HepG2 (cell line): ENCODE measurements around the gene UBAC2. TPM values are rescaled to one million over a fixed set of nuclear protein-coding genes. Genes with fewer than 3 reads are reported as not detected.

Experiments
- ATAC-seq: fragments of 200-7000 bp; cut with Tn5 transposase; 3 replicates; pipeline ENCODE4 v1.9.1; 2020; ENCODE audit warnings: mild to moderate bottlenecking, moderate library complexity
- BruUV-seq: library from RNA; stranded (reverse); fragments of 400-500 nt; replicated peaks from 2 replicates; lab custom pipeline; 2021; lab: Mats Ljungman, UMichigan
- CTCF ChIA-PET: fragments of 300-600 bp; formaldehyde crosslinking; extraction: SDS; loops from one replicate; lab custom pipeline; 2021; ENCODE audit warnings: low total read pairs, inconsistent platforms, low intra/inter-chr PET ratio; lab: Yijun Ruan, JAX
- POLR2A ChIA-PET: fragments of 350-600 bp; sonication (Branson Sonifier 250); formaldehyde crosslinking; loops from one replicate; lab custom pipeline; 2020; ENCODE audit warnings: antibody characterized with exemption, inconsistent platforms; lab: Yijun Ruan, JAX
- DNase-seq: peaks from one replicate; pipeline ENCODE4 v3.0.0-alpha.2; 2015; ENCODE audit warnings: low spot score
- FAIRE-seq: peaks from 3 replicates; lab custom pipeline; 2011; peaks lifted over from hg19 to GRCh38; lab: Jason Lieb, UNC
- H2AFZ ChIP-seq: one replicate; pipeline ENCODE4 v1.6.1; 2011; ENCODE audit warnings: low read length, inconsistent platforms
- H3K27ac ChIP-seq: fragments of 300-600 bp; 3 replicates; pipeline ENCODE4 v1.8.0; 2011; ENCODE audit warnings: mixed run types, mild to moderate bottlenecking, mixed read lengths, low read length, inconsistent platforms; ENCODE audit not compliant: insufficient read depth; ENCODE audit errors: extremely low read length
- H3K27me3 ChIP-seq, 2 experiments: fragments of 200-600 bp in 1 of 2; 2 replicates in 1 of 2; 3 replicates in 1 of 2; pipeline versions ENCODE4 v1.6.0 to v1.8.0; 2011; ENCODE audit warnings: low read length in 2 of 2, mild to moderate bottlenecking in 2 of 2, moderate library complexity in 2 of 2, inconsistent platforms in 1 of 2; ENCODE audit not compliant: insufficient read depth in 2 of 2, control insufficient read depth in 1 of 2
- H3K36me3 ChIP-seq, 2 experiments: fragments of 200-600 bp in 1 of 2; replicated peaks in 1 of 2; 2 replicates in 1 of 2; 3 replicates in 1 of 2; pipeline versions ENCODE4 v1.5.1 to v1.8.0; 2011; ENCODE audit warnings: low read length in 2 of 2, inconsistent platforms in 1 of 2; ENCODE audit not compliant: insufficient read depth in 2 of 2, control insufficient read depth in 1 of 2
- H3K4me1 ChIP-seq: 2 replicates; pipeline ENCODE4 v1.5.1; 2012; ENCODE audit warnings: low read length, inconsistent platforms; ENCODE audit not compliant: insufficient read depth
- H3K4me2 ChIP-seq: 2 replicates; pipeline ENCODE4 v1.6.0; 2011; ENCODE audit warnings: low read depth, low read length, inconsistent platforms
- H3K4me3 ChIP-seq, 3 experiments: fragments of 200-600 bp in 1 of 3; sonication (generic), shearing (Covaris generic) in 1 of 3; replicated peaks in 1 of 3; 2 replicates each; pipeline ENCODE4 v1.5.1; 2011 to 2016; ENCODE audit warnings: low read length in 3 of 3, inconsistent platforms in 2 of 3, low read depth in 2 of 3, mild to moderate bottlenecking in 2 of 3, control low read depth in 1 of 3, mixed read lengths in 1 of 3; ENCODE audit not compliant: insufficient read depth in 1 of 3
- H3K79me2 ChIP-seq: one replicate; pipeline ENCODE4 v1.6.1; 2011; ENCODE audit warnings: low read length, inconsistent platforms; ENCODE audit not compliant: insufficient read depth
- H3K9ac ChIP-seq: 2 replicates; pipeline ENCODE4 v1.6.0; 2011; ENCODE audit warnings: mild to moderate bottlenecking, low read depth, low read length, inconsistent platforms; ENCODE audit not compliant: insufficient read depth
- H3K9me3 ChIP-seq: 2 replicates; pipeline ENCODE4 v1.5.1; 2012; ENCODE audit warnings: mild to moderate bottlenecking, low read length
- H4K20me1 ChIP-seq: 2 replicates; pipeline ENCODE4 v1.6.0; 2011; ENCODE audit warnings: inconsistent platforms, mild to moderate bottlenecking, low read length, moderate library complexity; ENCODE audit not compliant: insufficient read depth
- CHCHD3 ChIP-seq: sonication (generic); formaldehyde crosslinking; IDR thresholded peaks from 2 replicates; pipeline ENCODE4 v1.8.0; 2022; ENCODE audit warnings: mild to moderate bottlenecking, missing genetic modification reagents, moderate library complexity
- FOXK2 ChIP-seq: fragments of 450-650 bp; IDR thresholded peaks from 2 replicates; pipeline ENCODE4 v1.6.1; 2016
- HNRNPH1 ChIP-seq: fragments of 200-400 bp; formaldehyde crosslinking; optimal IDR thresholded peaks from 2 replicates; pipeline ENCODE3; 2017; ENCODE audit warnings: mild to moderate bottlenecking, low read depth, low read length
- NPAS2 ChIP-seq: sonication (generic); formaldehyde crosslinking; IDR thresholded peaks from 2 replicates; pipeline ENCODE4 v1.8.0; 2022; ENCODE audit warnings: mild to moderate bottlenecking, missing genetic modification reagents, borderline replicate concordance
- NR1H2 ChIP-seq: sonication (generic); formaldehyde crosslinking; IDR thresholded peaks from 2 replicates; pipeline ENCODE4 v1.8.1; 2022; ENCODE audit warnings: low read depth, missing genetic modification reagents, borderline replicate concordance
- ONECUT2 ChIP-seq: sonication (generic); formaldehyde crosslinking; IDR thresholded peaks from 2 replicates; pipeline ENCODE4 v1.4.0; 2020; ENCODE audit warnings: missing genetic modification reagents
- SATB2 ChIP-seq: sonication (generic); formaldehyde crosslinking; IDR thresholded peaks from 2 replicates; pipeline ENCODE4 v1.5.0; 2020; ENCODE audit warnings: missing genetic modification reagents
- TEAD2 ChIP-seq: sonication (generic); formaldehyde crosslinking; IDR thresholded peaks from 2 replicates; pipeline ENCODE4 v1.9.0; 2021; ENCODE audit warnings: missing genetic modification reagents
- ZBTB7B ChIP-seq: sonication (generic); formaldehyde crosslinking; IDR thresholded peaks from 2 replicates; pipeline ENCODE4 v1.4.0; 2020; ENCODE audit warnings: missing genetic modification reagents
- ZNF263 ChIP-seq: sonication (generic); formaldehyde crosslinking; IDR thresholded peaks from 2 replicates; pipeline ENCODE4 v1.4.0; 2020; ENCODE audit warnings: missing genetic modification reagents
- ZNF264 ChIP-seq: sonication (generic); formaldehyde crosslinking; IDR thresholded peaks from 2 replicates; pipeline ENCODE4 v1.4.0; 2020; ENCODE audit warnings: missing genetic modification reagents
- ZNF326 ChIP-seq: sonication (generic); formaldehyde crosslinking; IDR thresholded peaks from 2 replicates; pipeline ENCODE4 v1.4.0; 2020; ENCODE audit warnings: missing genetic modification reagents, borderline replicate concordance
- in situ Hi-C: cut with HindIII; loops from 2 replicates; pipeline ENCODE4 v1.10.0; 2017; ENCODE audit warnings: low pct_unique_long_range_greater_than_20kb; ENCODE audit not compliant: extremely low pct_ligation_motif_present
- intact Hi-C: fragments of 100-400 bp; cut with micrococcal nuclease; formaldehyde crosslinking; loops from one replicate; pipeline ENCODE4 v1.10.0; 2022; ENCODE audit not compliant: unreplicated experiment
- polyA plus RNA-seq, 8 experiments: library from polyadenylated mRNA; depleted of rRNA in 3 of 8; stranded (reverse) in 7 of 8; unstranded in 1 of 8; fragments of >200 nt; fragmentation: Illumina TruSeq in 4 of 8; extraction: Trizol in 4 of 8; gene quantifications; 2 replicates each; pipeline versions ENCODE4 v1.2.1 to v1.2.3, GENCODE V29; 2011 to 2016; ENCODE audit warnings: low read depth in 4 of 8, missing spikeins in 1 of 8, mixed read lengths in 1 of 8; ENCODE audit not compliant: insufficient read depth in 1 of 8
- total RNA-seq, 5 experiments: library from RNA; depleted of rRNA; stranded (reverse); fragments of >200 nt; fragmentation: Illumina TruSeq; extraction: Trizol; gene quantifications; 2 replicates each; pipeline ENCODE4 v1.2.3, GENCODE V29; 2016; ENCODE audit warnings: low read depth in 1 of 5
- TF ChIP-seq, protein P1 (sequence below): sonication (generic); formaldehyde crosslinking; conservative IDR thresholded peaks from 2 replicates; pipeline ENCODE4 v1.4.0; 2020; ENCODE audit warnings: mild to moderate bottlenecking, missing genetic modification reagents, moderate library complexity
- TF ChIP-seq, protein P2 (sequence below): sonication (generic); formaldehyde crosslinking; IDR thresholded peaks from 2 replicates; pipeline ENCODE4 v1.8.0; 2022; ENCODE audit warnings: missing genetic modification reagents, mild to moderate bottlenecking, borderline replicate concordance
- TF ChIP-seq, protein P3 (sequence below): IDR thresholded peaks from 2 replicates; pipeline ENCODE4 v1.6.1; 2016; ENCODE audit warnings: low read depth, borderline replicate concordance
- TF ChIP-seq, protein P4 (sequence below): sonication (generic); formaldehyde crosslinking; IDR thresholded peaks from 2 replicates; pipeline ENCODE4 v1.4.0; 2020; ENCODE audit warnings: missing genetic modification reagents, borderline replicate concordance

The UBAC2 gene
- total and polyA plus RNA-seq, 2 of the 13 experiments (the other 11 are each of a cell fraction or from before 2014, with no cell fraction given) = 61.3 to 80.8 TPM

DNA sequence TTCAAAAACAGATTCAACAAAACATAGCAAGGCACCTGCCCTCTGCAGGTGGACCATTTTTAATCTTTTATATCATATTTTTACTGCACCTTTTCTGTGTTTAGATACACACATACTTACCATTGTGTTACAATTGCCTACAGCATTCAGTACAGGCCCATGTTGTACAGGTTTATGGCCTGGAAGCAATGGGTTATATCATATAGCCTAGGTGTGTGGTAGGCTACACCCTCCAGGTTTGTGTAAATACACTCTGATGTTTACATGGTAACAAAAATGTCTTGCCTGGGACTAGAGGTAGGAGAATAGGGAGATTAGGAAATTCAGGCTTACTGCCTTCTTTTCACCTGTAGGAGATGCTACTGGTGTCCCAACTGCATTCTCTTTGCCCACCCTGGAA is 8.2 kb upstream of the UBAC2 start:
- no peak overlapping the region for H3K4me3 ChIP-seq
- H3K79me2 ChIP-seq = no peaks in the 10 kb centered on the region
- ChIA-PET POLR2A (interaction anchor here (1.1 kb wide), 1 partner anchor 8 kb away, joined by 3 read pairs; the partner anchor contains the start of gene UBAC2), CTCF (no interaction called here)
- no peak overlapping the region for H3K4me2 ChIP-seq
- H3K4me1 ChIP-seq = peaks cover 23% of the 10 kb centered on the region; the same call in 1 of the 2 replicates
- no peaks in the 10 kb centered on the region for H3K9me3 ChIP-seq
- in situ Hi-C loops = no loop called here
- no peaks in the 10 kb centered on the region for H4K20me1 ChIP-seq
- no peaks in the 10 kb centered on the region for H3K27me3 ChIP-seq
- H3K27ac ChIP-seq = no peak overlapping the region
- no TSS peak for BruUV-seq
- ATAC-seq (no peak; the same call in 2 of the 3 replicates), DNase-seq (no peak), FAIRE-seq (no peak)
- H3K9ac ChIP-seq = no peak overlapping the region
- no peak overlapping the region for H2AFZ ChIP-seq
- no peaks in the 10 kb centered on the region for H3K36me3 ChIP-seq
- intact Hi-C loops = no loop called here
- TF ChIP-seq NR1H2 (no peak), FOXK2 (no peak), HNRNPH1 (no peak), ZNF264 (no peak), ZNF326 (CRISPR knock-in tag) (no peak), NPAS2 (CRISPR knock-in tag) (no peak), CHCHD3 (no peak), TEAD2 (CRISPR knock-in tag) (no peak), ZNF263 (CRISPR knock-in tag) (no peak), SATB2 (CRISPR knock-in tag) (no peak), ONECUT2 (CRISPR knock-in tag) (no peak), ZBTB7B (no peak)
- TF ChIP-seq, protein P1, sequence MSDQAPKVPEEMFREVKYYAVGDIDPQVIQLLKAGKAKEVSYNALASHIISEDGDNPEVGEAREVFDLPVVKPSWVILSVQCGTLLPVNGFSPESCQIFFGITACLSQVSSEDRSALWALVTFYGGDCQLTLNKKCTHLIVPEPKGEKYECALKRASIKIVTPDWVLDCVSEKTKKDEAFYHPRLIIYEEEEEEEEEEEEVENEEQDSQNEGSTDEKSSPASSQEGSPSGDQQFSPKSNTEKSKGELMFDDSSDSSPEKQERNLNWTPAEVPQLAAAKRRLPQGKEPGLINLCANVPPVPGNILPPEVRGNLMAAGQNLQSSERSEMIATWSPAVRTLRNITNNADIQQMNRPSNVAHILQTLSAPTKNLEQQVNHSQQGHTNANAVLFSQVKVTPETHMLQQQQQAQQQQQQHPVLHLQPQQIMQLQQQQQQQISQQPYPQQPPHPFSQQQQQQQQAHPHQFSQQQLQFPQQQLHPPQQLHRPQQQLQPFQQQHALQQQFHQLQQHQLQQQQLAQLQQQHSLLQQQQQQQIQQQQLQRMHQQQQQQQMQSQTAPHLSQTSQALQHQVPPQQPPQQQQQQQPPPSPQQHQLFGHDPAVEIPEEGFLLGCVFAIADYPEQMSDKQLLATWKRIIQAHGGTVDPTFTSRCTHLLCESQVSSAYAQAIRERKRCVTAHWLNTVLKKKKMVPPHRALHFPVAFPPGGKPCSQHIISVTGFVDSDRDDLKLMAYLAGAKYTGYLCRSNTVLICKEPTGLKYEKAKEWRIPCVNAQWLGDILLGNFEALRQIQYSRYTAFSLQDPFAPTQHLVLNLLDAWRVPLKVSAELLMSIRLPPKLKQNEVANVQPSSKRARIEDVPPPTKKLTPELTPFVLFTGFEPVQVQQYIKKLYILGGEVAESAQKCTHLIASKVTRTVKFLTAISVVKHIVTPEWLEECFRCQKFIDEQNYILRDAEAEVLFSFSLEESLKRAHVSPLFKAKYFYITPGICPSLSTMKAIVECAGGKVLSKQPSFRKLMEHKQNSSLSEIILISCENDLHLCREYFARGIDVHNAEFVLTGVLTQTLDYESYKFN = no peak
- TF ChIP-seq, protein P2, sequence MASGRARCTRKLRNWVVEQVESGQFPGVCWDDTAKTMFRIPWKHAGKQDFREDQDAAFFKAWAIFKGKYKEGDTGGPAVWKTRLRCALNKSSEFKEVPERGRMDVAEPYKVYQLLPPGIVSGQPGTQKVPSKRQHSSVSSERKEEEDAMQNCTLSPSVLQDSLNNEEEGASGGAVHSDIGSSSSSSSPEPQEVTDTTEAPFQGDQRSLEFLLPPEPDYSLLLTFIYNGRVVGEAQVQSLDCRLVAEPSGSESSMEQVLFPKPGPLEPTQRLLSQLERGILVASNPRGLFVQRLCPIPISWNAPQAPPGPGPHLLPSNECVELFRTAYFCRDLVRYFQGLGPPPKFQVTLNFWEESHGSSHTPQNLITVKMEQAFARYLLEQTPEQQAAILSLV (CRISPR knock-in tag) = no peak
- TF ChIP-seq, protein P3, sequence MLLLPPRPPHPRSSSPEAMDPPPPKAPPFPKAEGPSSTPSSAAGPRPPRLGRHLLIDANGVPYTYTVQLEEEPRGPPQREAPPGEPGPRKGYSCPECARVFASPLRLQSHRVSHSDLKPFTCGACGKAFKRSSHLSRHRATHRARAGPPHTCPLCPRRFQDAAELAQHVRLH (CRISPR knock-in tag) = no peak
- TF ChIP-seq, protein P4, sequence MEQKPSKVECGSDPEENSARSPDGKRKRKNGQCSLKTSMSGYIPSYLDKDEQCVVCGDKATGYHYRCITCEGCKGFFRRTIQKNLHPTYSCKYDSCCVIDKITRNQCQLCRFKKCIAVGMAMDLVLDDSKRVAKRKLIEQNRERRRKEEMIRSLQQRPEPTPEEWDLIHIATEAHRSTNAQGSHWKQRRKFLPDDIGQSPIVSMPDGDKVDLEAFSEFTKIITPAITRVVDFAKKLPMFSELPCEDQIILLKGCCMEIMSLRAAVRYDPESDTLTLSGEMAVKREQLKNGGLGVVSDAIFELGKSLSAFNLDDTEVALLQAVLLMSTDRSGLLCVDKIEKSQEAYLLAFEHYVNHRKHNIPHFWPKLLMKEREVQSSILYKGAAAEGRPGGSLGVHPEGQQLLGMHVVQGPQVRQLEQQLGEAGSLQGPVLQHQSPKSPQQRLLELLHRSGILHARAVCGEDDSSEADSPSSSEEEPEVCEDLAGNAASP (CRISPR knock-in tag) = no peak
